B cell (primary cell): ENCODE results near the gene OTOP3. TPM values are rescaled to one million over a fixed set of nuclear protein-coding genes. Genes with fewer than 3 reads are reported as not detected.
A peak's percentile ranks its signal among the peaks of the same experiment; 100 is the strongest.

Experiments
- ATAC-seq: fragments of 200-7000 bp; cut with Tn5 transposase; one replicate; pipeline ENCODE4 v1.10.0; 2021; ENCODE audit warnings: low read depth, mild to moderate bottlenecking, moderate number of reproducible peaks, moderate library complexity
- CTCF ChIA-PET: fragments of 350-600 bp; sonication (Branson Sonifier 250); formaldehyde crosslinking; loops from one replicate; lab custom pipeline; 2021; ENCODE audit warnings: antibody characterized with exemption, inconsistent platforms; lab: Charles Lee
- POLR2A ChIA-PET: fragments of 350-600 bp; sonication (Branson Sonifier 250); formaldehyde crosslinking; loops from one replicate; lab custom pipeline; 2021; ENCODE audit warnings: antibody characterized with exemption; lab: Charles Lee
- DNase-seq: peaks from one replicate; pipeline ENCODE4 v3.0.0; 2013
- H2AFZ ChIP-seq: 2 replicates; pipeline ENCODE4 v1.6.1; 2012; ENCODE audit warnings: mild to moderate bottlenecking, low read depth, low read length; ENCODE audit not compliant: insufficient read depth, poor library complexity, severe bottlenecking
- H3K27ac ChIP-seq, 2 donors: 1 replicate in 1 of 2; 2 replicates in 1 of 2; pipeline ENCODE4 v1.5.1; 2012 to 2013; ENCODE audit warnings: low read length in 2 of 2, mild to moderate bottlenecking in 2 of 2, moderate library complexity in 1 of 2
- H3K27me3 ChIP-seq, 4 experiments: fragments of 200-600 bp in 1 of 4; sonication (generic) in 1 of 4; replicated peaks in 1 of 4; 1 replicate in 2 of 4; 2 replicates in 2 of 4; pipeline versions ENCODE4 v1.6.1 to v1.7.0; 2013 to 2016; ENCODE audit warnings: low read length in 3 of 4, mild to moderate bottlenecking in 2 of 4, mixed read lengths in 1 of 4, moderate library complexity in 1 of 4; ENCODE audit not compliant: insufficient read depth in 4 of 4, control insufficient read depth in 3 of 4; ENCODE audit errors: control extremely low read depth in 1 of 4
- H3K36me3 ChIP-seq, 2 experiments: replicated peaks in 1 of 2; 1 replicate in 1 of 2; 2 replicates in 1 of 2; pipeline versions ENCODE4 v1.6.1 to v1.7.1; 2013; ENCODE audit warnings: low read length in 1 of 2; ENCODE audit not compliant: insufficient read depth in 2 of 2, control insufficient read depth in 1 of 2; ENCODE audit errors: control extremely low read depth in 1 of 2, extremely low read depth in 1 of 2
- H3K4me1 ChIP-seq, 2 donors: fragments of 200-600 bp in 1 of 2; sonication (generic) in 1 of 2; 1 replicate in 1 of 2; 2 replicates in 1 of 2; pipeline versions ENCODE4 v1.5.1 to v1.6.1; 2013 to 2017; ENCODE audit warnings: low read length in 2 of 2; ENCODE audit not compliant: control insufficient read depth in 2 of 2, insufficient read depth in 2 of 2
- H3K4me2 ChIP-seq: replicated peaks from 2 replicates; pipeline ENCODE3; 2012; ENCODE audit warnings: mild to moderate bottlenecking, low read depth, low read length; ENCODE audit not compliant: poor library complexity, severe bottlenecking
- H3K4me3 ChIP-seq, 5 experiments: fragments of 200-600 bp in 1 of 5; sonication (generic) in 1 of 5; 1 replicate in 3 of 5; 2 replicates in 2 of 5; pipeline versions ENCODE4 v1.5.1 to v1.7.0; 2011 to 2016; ENCODE audit warnings: low read length in 4 of 5, mild to moderate bottlenecking in 4 of 5, low read depth in 2 of 5, control low read depth in 1 of 5, moderate library complexity in 1 of 5; ENCODE audit not compliant: insufficient read depth in 1 of 5; ENCODE audit errors: control extremely low read depth in 1 of 5, extremely low read depth in 1 of 5
- H3K79me2 ChIP-seq: fragments of 200-600 bp; sonication (generic); one replicate; pipeline ENCODE4 v1.6.0; 2016; ENCODE audit warnings: low read length; ENCODE audit not compliant: control insufficient read depth, insufficient read depth
- H3K9ac ChIP-seq: fragments of 200-600 bp; sonication (generic); 2 replicates; pipeline ENCODE4 v1.6.1; 2017; ENCODE audit warnings: mild to moderate bottlenecking, low read length, moderate library complexity
- H3K9me3 ChIP-seq, 3 donors: one replicate each; pipeline versions ENCODE4 v1.6.1 to v1.7.1; 2013; ENCODE audit warnings: low read length in 2 of 3; ENCODE audit not compliant: control insufficient read depth in 2 of 3, insufficient read depth in 1 of 3; ENCODE audit errors: control extremely low read depth in 1 of 3
- H4K20me1 ChIP-seq: 2 replicates; pipeline ENCODE4 v1.6.0; 2012; ENCODE audit warnings: mild to moderate bottlenecking, low read length; ENCODE audit not compliant: insufficient read depth, control insufficient read depth, poor library complexity, severe bottlenecking
- H3K27ac Mint-ChIP-seq: one replicate; pipeline ENCODE4 v1.8.0; 2021; ENCODE audit warnings: mixed read lengths
- H3K27me3 Mint-ChIP-seq: one replicate; pipeline ENCODE4 v1.8.0; 2021; ENCODE audit warnings: mixed read lengths
- H3K4me1 Mint-ChIP-seq: one replicate; pipeline ENCODE4 v1.8.0; 2021; ENCODE audit warnings: mixed read lengths
- H3K4me3 Mint-ChIP-seq: one replicate; pipeline ENCODE4 v1.8.0; 2021; ENCODE audit warnings: mixed read lengths
- H3K9me3 Mint-ChIP-seq: one replicate; pipeline ENCODE4 v1.8.0; 2022; ENCODE audit warnings: mixed read lengths; ENCODE audit not compliant: insufficient read depth
- EZH2 ChIP-seq: IDR thresholded peaks from 2 replicates; pipeline ENCODE4 v1.6.1; 2012; ENCODE audit warnings: borderline replicate concordance, low read depth, mild to moderate bottlenecking, moderate library complexity, low read length; ENCODE audit not compliant: insufficient read depth, poor library complexity, severe bottlenecking
- WGBS: methylation state at CpG from one replicate; pipeline ENCODE4 v1.1.5; 2013; ENCODE audit warnings: missing lambda C conversion rate; ENCODE audit not compliant: insufficient coverage; 5-methylcytosine and 5-hydroxymethylcytosine counted together
- intact Hi-C: fragments of 100-400 bp; cut with micrococcal nuclease; formaldehyde crosslinking; loops from one replicate; pipeline ENCODE4 v1.10.0; 2022
- polyA plus RNA-seq: library from polyadenylated mRNA; depleted of rRNA; stranded (reverse); fragments of >200 nt; gene quantifications from 2 replicates; pipeline ENCODE4 v1.2.3, GENCODE V29; 2012
- total RNA-seq, 2 donors: library from RNA; stranded (reverse); fragments of 120-200 nt in 1 of 2; gene quantifications; 1 replicate in 1 of 2; 2 replicates in 1 of 2; pipeline versions ENCODE4 v1.2.3 to v1.2.4, GENCODE V29; 2013 to 2022
- TF ChIP-seq, protein P1 (sequence below): fragments of 200-600 bp; IDR thresholded peaks from one replicate; pipeline ENCODE4 v1.8.0; 2022; ENCODE audit warnings: antibody characterized with exemption, mild to moderate bottlenecking

OTOP3 gene
- total and polyA plus RNA-seq, 2 donors (not counting 1 experiment from before 2014, with no cell fraction given), result not detected

- intact Hi-C loops, result no loop called here
- Histone ChIP-seq H2AFZ (no peak overlapping the region), H3K27ac (no peak overlapping the region), H3K4me2 (no peak overlapping the region), H3K79me2 (no peaks in the 10 kb centered on the region), H3K27me3 (peaks cover 0 to 77% (median 40%) of the 10 kb centered on the region in 4 experiments), H3K36me3 (no peaks in the 10 kb centered on the region), H3K9ac (no peak overlapping the region), H3K9me3 (peaks cover 0 to 16% (median 0%) of the 10 kb centered on the region in 3 donors), H4K20me1 (no peaks in the 10 kb centered on the region), H3K4me3 (no peak overlapping the region), H3K4me1 (peaks cover 24 to 25% of the 10 kb centered on the region in 2 donors)
- Mint-ChIP-seq H3K9me3 (no peaks in the 10 kb centered on the region), H3K4me3 (no peak overlapping the region), H3K27me3 (peaks cover 51% of the 10 kb centered on the region), H3K27ac (no peak overlapping the region), H3K4me1 (peaks cover 15% of the 10 kb centered on the region)
- TF ChIP-seq, protein P1, sequence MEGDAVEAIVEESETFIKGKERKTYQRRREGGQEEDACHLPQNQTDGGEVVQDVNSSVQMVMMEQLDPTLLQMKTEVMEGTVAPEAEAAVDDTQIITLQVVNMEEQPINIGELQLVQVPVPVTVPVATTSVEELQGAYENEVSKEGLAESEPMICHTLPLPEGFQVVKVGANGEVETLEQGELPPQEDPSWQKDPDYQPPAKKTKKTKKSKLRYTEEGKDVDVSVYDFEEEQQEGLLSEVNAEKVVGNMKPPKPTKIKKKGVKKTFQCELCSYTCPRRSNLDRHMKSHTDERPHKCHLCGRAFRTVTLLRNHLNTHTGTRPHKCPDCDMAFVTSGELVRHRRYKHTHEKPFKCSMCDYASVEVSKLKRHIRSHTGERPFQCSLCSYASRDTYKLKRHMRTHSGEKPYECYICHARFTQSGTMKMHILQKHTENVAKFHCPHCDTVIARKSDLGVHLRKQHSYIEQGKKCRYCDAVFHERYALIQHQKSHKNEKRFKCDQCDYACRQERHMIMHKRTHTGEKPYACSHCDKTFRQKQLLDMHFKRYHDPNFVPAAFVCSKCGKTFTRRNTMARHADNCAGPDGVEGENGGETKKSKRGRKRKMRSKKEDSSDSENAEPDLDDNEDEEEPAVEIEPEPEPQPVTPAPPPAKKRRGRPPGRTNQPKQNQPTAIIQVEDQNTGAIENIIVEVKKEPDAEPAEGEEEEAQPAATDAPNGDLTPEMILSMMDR, result no peak
- no peak for TF ChIP-seq EZH2
- WGBS, result 96% methylated on average over 2 of the region's 2 CpGs
- DNase-seq (no peak), ATAC-seq (no peak)
- POLR2A ChIA-PET, result no interaction called here
- CTCF ChIA-PET, result no interaction called here
Observed at GRCh38 chr17:74921769-74922168, 13.9 kb upstream of the OTOP3 start.

- no peaks in the 10 kb centered on the region for H3K9me3 Mint-ChIP-seq
- H3K27ac Mint-ChIP-seq, result no peak overlapping the region
- H3K9ac ChIP-seq, result no peak overlapping the region
- H3K36me3 ChIP-seq, result no peaks in the 10 kb centered on the region
- TF ChIP-seq EZH2, result no peak
- TF ChIP-seq, protein P1, result no peak
- H3K4me3 Mint-ChIP-seq, result peak overlapping the region; percentile 68
- ChIA-PET CTCF (no interaction called here), POLR2A (no interaction called here)
- H3K9me3 ChIP-seq, result peaks cover 0 to 16% (median 0%) of the 10 kb centered on the region in 3 donors
- no peak for DNase-seq
- H3K4me1 Mint-ChIP-seq, result peaks cover 15% of the 10 kb centered on the region
- H3K27ac ChIP-seq, result no peak overlapping the region
- peaks cover 24 to 25% of the 10 kb centered on the region in 2 donors for H3K4me1 ChIP-seq
- H3K4me2 ChIP-seq, result peak overlapping the region; percentile 75
- no peaks in the 10 kb centered on the region for H3K79me2 ChIP-seq
- H2AFZ ChIP-seq, result no peak overlapping the region
- H3K4me3 ChIP-seq, result no peak overlapping the region
- WGBS, result 68% methylated on average over 6 of the region's 6 CpGs
- no peak for ATAC-seq
- intact Hi-C loops, result no loop called here
- peaks cover 0 to 78% (median 39%) of the 10 kb centered on the region in 4 experiments for H3K27me3 ChIP-seq
- H3K27me3 Mint-ChIP-seq, result peaks cover 47% of the 10 kb centered on the region
- no peaks in the 10 kb centered on the region for H4K20me1 ChIP-seq
Observed at GRCh38 chr17:74922172-74922571, 13.5 kb upstream of the OTOP3 start.
